Lung microvascular endothelial cell (primary cell): ENCODE measurements around the gene SIX4. TPM values are rescaled to one million over a fixed set of nuclear protein-coding genes. Genes with fewer than 3 reads are reported as not detected.

ENCODE experiments used
- DNase-seq, 2 donors: peaks; one replicate each; pipeline versions ENCODE4 v3.0.0 to v3.0.0-alpha.2; 2010; ENCODE audit warnings: low read depth in 2 of 2
- total RNA-seq: library from RNA; depleted of rRNA; stranded (reverse); fragments of >200 nt; gene quantifications from 2 replicates; pipeline ENCODE4 v1.2.1, GENCODE V29; 2014

Gene SIX4
- total RNA-seq, 1 donor from 2014 or later = 0.20 TPM

- DNase-seq = peak; percentile 25 to 37
These were observed 1.6 kb downstream of the SIX4 start for GRCh38 chr14:60722357-60723115.

DNA sequence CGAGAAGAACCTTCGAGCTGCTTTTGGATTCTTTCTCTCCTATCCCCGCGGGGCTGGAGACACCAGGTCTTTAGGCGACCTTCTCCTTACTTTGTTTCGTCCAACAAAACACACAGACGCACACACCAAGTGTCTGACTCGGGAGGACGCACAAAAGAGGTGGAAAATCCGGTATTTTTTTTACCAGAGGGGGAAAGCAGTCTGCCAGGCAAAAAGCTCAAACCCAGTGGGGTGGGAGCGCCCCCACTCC is 2.1 kb downstream of the SIX4 start:
- peak; percentile 11 for DNase-seq

GRCh38 chr14:60721326-60722106 is 2.6 kb downstream of the SIX4 start:
- DNase-seq = peak; percentile 59 to 61

- DNase-seq = no peak
These were observed 3.2 kb downstream of the SIX4 start for GRCh38 chr14:60720962-60721325.

DNA sequence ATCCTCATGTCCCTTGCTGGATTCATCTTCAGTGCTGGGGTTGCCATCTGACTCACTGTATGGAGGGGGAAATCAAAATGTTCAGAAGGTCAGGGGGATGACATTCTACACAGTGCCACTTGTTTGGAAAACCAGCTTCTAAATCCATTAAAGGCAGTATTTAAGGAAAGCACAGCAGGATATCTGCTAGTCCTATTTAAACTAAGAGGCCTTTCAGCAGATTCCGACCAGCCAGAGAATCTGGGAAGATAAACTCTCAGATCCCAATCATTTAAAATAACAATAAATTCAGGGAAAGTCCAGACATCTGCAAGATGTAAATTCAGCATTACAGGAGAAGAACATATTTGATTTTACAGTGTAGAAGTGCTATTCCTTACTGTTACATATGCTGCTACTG is 3.8 kb downstream of the SIX4 start:
- DNase-seq = no peak

GRCh38 chr14:60713513-60713912 is 10.6 kb downstream of the SIX4 start:
- DNase-seq = no peak

DNA sequence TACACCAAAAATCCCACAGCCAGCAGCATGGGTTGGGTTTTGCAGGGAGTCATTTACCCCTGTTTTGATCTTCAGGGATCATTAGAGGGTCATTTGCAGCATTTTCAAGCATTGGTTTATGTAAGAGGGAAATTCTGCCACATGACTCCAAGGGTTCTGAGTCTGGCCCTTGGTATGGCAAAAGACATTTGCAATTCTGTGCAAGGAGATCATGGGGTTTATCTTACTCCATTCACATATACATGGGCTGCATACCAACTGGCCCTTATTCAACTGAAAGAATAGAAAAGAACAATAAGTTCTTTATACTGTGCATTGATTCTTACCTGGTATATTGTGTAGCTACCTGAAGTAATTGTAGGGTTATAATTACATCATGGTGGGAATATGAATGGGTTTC is 13.7 kb downstream of the SIX4 start:
- DNase-seq = no peak

GRCh38 chr14:60707858-60708257 is 16.3 kb downstream of the SIX4 start:
- DNase-seq = no peak

DNA sequence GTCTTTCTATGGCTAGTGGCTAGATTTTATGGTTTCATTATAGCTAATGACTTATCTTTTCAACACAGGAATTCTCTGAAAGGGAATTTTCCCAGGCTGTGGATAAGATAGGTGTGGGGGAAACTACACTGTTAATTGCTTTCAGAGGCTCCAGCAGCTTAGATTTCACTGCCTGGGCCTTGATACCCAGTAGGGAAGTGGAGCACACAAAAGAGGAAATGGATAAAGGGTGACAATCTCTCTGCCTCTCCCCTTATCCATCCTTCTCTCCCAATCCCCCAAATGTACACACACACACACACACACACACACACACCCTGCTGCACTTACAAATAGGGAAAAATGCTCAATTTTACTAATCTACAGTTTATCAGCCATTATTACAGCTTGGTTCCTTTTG is 19.1 kb downstream of the SIX4 start:
- DNase-seq = no peak

DNA sequence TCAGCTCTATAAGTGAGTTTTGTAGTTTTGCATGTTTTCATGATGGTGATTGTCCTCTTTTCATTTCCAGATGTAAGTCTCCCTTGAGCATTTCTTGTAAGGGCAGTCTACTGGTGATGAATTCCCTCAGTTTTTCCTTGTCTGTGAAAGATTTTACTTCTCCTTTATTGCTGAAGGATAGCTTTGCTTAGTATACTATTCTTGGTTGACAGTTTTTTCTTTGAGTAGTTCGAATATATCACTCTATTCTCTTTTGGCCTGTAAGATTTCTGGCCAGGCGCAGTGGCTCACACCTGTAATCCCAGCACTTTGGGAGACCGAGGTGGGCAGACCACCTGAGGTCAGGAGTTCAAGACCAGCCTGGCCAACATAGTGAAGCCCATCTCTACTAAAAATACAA is 23.6 kb downstream of the SIX4 start:
- no peak for DNase-seq

DNA sequence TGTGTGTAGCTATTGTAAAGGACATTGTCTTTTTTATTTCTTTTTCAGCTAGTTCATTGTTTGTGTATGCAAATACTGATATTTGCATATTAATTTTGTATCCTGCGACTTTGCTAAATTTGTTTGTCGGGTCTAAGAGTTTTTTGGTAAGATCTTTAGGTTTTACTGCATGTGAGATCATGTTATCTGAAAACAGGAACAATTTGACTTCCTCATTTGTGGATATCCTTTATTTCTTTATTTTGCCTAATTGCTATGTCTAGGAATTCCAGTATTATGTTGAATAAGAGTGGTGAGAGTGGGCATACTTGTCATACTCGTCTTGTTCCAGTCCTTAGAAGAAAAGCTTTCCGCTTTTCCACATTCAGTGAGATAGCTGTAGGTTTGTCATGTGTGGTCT is 28.8 kb downstream of the SIX4 start:
- no peak for DNase-seq

GRCh38 chr14:60691383-60692113 is 32.6 kb downstream of the SIX4 start:
- no peak for DNase-seq

GRCh38 chr14:60686865-60687264 is 37.3 kb downstream of the SIX4 start:
- no peak for DNase-seq

DNA sequence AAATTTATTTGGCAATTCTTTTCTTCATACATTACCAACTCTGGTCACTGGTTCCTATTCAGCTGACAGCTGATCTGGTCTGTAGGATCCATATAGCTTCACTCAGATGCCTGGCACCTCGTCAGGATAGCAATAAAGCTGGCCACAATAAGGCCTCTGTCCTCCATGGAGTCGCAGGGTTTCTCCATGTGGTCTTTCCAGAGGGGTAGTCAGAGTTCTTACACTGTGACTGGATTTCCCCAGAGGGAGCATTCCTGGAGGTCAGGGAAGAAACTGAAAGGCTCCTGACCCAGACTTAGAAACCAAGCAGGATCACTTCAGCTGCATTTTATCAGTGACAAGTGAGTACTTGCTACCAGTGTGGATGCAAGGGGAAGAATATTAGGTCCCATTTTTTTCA is 39.9 kb downstream of the SIX4 start:
- DNase-seq = no peak

DNA sequence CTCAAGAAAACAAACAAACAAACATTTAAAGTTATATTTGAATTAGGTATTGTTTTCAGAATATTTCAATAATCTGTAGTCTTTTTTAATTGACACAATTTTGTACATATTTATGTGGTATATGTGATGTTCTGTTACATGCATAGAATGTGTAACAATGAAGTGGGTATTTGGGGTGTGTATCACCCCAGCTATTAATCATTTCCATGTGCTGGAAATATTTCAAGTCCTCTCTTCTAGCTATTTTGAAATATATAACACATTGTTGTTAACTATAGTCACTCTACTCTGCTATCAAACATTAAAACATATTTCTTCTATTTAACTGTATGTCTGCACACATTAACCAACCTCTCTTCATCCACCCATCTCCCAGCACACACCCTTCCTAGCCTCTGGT is 42.9 kb downstream of the SIX4 start:
- DNase-seq = no peak

DNA sequence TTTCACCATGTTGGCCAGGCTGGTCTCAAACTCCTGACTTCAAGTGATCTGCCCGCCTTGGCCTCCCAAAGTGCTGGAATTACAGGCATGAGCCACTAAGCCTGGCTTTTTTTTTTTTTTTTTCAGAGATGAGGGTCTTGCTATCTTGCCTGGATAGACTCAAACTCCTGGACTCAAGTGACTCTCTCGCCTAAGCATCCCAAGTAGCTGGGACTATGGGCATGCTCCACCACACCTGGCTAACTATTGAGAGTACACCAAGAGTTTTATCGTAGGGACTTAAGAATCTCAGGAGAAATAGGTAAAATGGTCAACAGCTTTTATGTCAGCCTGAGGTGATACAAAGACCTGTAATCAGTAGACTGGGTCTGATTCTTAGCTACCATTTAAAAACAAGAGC is 43.6 kb downstream of the SIX4 start:
- no peak for DNase-seq

DNA sequence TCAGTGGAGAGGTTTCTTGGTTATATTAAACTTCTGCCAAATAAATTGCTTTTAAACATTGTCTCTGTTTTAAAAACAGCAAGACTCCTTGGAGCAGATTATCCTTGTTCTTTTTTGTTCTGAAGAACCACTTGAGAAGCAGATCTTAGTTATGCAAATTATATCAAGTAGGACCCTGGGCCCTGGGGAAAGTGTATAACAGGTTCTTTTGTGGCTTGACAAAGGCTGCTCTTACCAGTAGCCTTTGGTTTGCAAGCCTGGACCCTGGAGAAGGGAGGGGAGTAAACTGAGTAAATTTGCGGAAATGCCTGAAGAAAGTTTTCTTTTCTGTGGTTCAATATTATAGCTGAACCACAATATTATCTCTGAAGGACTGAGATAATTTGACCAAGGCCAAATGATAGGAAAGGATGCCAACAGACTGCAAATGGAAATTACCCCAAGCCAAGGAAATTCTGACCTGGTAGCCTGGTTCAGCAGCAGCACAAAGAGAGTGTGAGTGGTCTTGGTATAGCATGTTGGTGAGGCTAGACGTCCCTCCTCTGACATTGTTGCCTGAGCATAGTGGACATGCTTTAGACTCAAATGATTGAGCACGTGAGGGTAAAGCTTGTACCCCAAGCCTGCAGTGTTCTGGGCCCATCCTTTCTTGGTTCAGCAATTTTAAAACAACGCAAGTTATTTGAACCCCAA is 44.4 kb downstream of the SIX4 start:
- no peak for DNase-seq

DNA sequence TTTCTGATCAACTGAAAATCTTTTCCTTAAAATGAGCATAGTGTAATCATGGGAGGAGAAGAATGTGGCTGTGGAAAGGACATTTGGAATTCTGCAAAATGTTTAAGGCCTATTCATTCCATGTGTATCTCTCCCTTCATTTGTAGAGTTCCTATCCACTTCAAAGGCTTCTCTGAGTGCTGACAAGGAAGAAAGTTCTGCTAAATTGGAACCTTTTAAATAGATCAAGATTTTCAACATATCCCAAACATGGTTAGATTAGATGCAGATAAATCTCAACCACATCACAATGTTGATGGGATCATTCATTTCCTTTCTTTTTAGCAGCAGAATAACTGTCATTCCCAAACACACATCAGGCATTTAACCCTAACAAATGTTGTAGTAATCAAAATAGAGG is 46.5 kb downstream of the SIX4 start:
- DNase-seq = no peak

GRCh38 chr14:60670989-60671388 is 53.2 kb downstream of the SIX4 start:
- DNase-seq = no peak

DNA sequence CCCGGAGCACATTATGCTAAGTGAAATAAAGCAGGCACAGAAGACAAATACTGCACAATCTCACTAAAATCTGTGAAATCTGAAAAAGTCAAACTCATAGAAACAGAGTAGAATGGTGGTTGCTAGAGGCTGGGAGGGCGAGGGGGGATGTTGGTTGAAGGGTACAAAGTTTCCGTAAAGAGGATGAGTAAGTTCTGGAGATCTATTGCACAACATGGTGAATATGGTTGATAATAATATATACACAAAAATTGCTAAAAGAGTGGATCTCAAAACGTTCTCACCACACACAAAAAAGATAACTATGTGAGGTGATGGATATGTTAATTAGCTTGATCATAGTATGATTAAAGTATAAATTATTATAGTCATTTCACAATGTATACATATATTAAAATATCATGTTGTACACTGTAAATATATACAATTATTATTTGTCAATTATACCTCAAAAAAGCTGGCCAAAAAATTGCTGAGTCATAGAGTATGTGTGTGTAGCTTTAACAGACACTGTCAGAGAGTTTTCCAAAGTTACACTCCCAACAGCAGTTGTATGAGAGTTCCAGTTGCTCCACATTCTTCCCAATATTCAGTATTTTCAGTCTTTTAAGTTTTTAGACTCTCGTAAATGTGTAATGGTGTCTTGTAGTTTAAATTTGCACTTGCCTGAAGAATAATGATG is 55.6 kb downstream of the SIX4 start:
- DNase-seq = no peak

DNA sequence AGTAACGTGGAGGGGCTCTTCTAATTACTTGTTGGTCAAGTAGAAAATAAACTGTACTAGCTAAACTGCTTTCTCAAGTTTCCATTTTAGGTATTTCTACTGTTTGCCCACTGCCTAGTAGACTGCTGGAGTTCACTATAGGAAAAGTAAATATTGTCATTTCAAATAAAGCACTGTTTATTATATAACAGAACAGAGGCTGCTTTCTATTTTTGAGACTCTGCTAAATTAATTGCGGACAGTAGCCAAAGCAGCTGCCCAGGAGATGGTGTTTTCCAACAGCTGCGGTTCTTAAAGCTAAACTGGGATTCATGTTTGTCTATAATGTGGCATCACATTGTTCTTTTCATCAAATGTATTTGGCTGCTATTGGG is 59.0 kb downstream of the SIX4 start:
- no peak for DNase-seq

- no peak for DNase-seq
These were observed 61.2 kb downstream of the SIX4 start for GRCh38 chr14:60662982-60663381.
